Astrocyte (in vitro differentiated cells and primary cell): Measurements from ENCODE around the gene ACTL8. TPM values are rescaled to one million over a fixed set of nuclear protein-coding genes. Genes with fewer than 3 reads are reported as not detected.

Experiments
- DNase-seq: peaks from one replicate; pipeline ENCODE4 v3.0.0-alpha.2; 2010; ENCODE audit warnings: low read depth
- FAIRE-seq: peaks from 2 replicates; lab custom pipeline; 2011; peaks lifted over from hg19 to GRCh38; lab: Jason Lieb, UNC
- H2AFZ ChIP-seq: 2 replicates; pipeline ENCODE4 v1.6.0; 2012; ENCODE audit warnings: low read depth, low read length, inconsistent platforms
- H3K27ac ChIP-seq: 2 replicates; pipeline ENCODE4 v1.5.1; 2011; ENCODE audit warnings: low read depth, low read length, inconsistent platforms
- H3K27me3 ChIP-seq: 2 replicates; pipeline ENCODE4 v1.6.0; 2011; ENCODE audit warnings: low read length, inconsistent platforms; ENCODE audit not compliant: insufficient read depth
- H3K36me3 ChIP-seq: 2 replicates; pipeline ENCODE4 v1.5.1; 2011; ENCODE audit warnings: low read length, inconsistent platforms; ENCODE audit not compliant: insufficient read depth
- H3K4me1 ChIP-seq: 2 replicates; pipeline ENCODE4 v1.5.1; 2011; ENCODE audit warnings: low read length, inconsistent platforms; ENCODE audit not compliant: insufficient read depth
- H3K4me2 ChIP-seq: 2 replicates; pipeline ENCODE4 v1.6.0; 2012; ENCODE audit warnings: low read length, inconsistent platforms
- H3K4me3 ChIP-seq: 2 replicates; pipeline ENCODE4 v1.5.1; 2011; ENCODE audit warnings: low read depth, mild to moderate bottlenecking, low read length, inconsistent platforms; ENCODE audit not compliant: insufficient read depth
- H3K79me2 ChIP-seq: 2 replicates; pipeline ENCODE4 v1.6.0; 2012; ENCODE audit warnings: mild to moderate bottlenecking, low read length, inconsistent platforms; ENCODE audit not compliant: insufficient read depth
- H3K9ac ChIP-seq: 2 replicates; pipeline ENCODE4 v1.6.0; 2012; ENCODE audit warnings: mild to moderate bottlenecking, low read length, inconsistent platforms
- H3K9me3 ChIP-seq: 2 replicates; pipeline ENCODE4 v1.5.1; 2012; ENCODE audit warnings: low read depth, mild to moderate bottlenecking, low read length, inconsistent platforms; ENCODE audit not compliant: insufficient read depth
- H4K20me1 ChIP-seq: 2 replicates; pipeline ENCODE4 v1.6.0; 2012; ENCODE audit warnings: low read length, inconsistent platforms; ENCODE audit not compliant: insufficient read depth
- H3K27ac Mint-ChIP-seq: one replicate; pipeline ENCODE4 v1.8.0; 2021; ENCODE audit warnings: mild to moderate bottlenecking, mixed read lengths; ENCODE audit not compliant: unreplicated experiment
- H3K27me3 Mint-ChIP-seq: one replicate; pipeline ENCODE4 v1.8.0; 2021; ENCODE audit warnings: low read depth, mixed read lengths; ENCODE audit not compliant: unreplicated experiment
- H3K36me3 Mint-ChIP-seq: one replicate; pipeline ENCODE4 v1.8.0; 2021; ENCODE audit warnings: low read depth, mixed read lengths; ENCODE audit not compliant: unreplicated experiment
- H3K4me1 Mint-ChIP-seq: one replicate; pipeline ENCODE4 v1.8.0; 2021; ENCODE audit warnings: low read depth, mixed read lengths; ENCODE audit not compliant: unreplicated experiment
- H3K4me3 Mint-ChIP-seq: one replicate; pipeline ENCODE4 v1.8.0; 2021; ENCODE audit warnings: mild to moderate bottlenecking, moderate library complexity, mixed read lengths; ENCODE audit not compliant: unreplicated experiment
- H3K9me3 Mint-ChIP-seq: one replicate; pipeline ENCODE4 v1.8.0; 2021; ENCODE audit warnings: mild to moderate bottlenecking, mixed read lengths; ENCODE audit not compliant: unreplicated experiment
- EZH2 ChIP-seq: IDR thresholded peaks from 2 replicates; pipeline ENCODE4 v1.6.1; 2012; ENCODE audit warnings: mild to moderate bottlenecking, low read length, inconsistent platforms; ENCODE audit not compliant: insufficient read depth
- total RNA-seq: library from RNA; stranded (reverse); gene quantifications from 2 replicates; pipeline ENCODE4 v1.2.1, GENCODE V29; 2021
- TF ChIP-seq, protein P1 (sequence below): IDR thresholded peaks from 2 replicates; pipeline ENCODE4 v1.5.1; 2011; ENCODE audit warnings: low read depth, mild to moderate bottlenecking, inconsistent platforms, low read length, moderate library complexity; ENCODE audit not compliant: insufficient read depth

The ACTL8 gene
- total RNA-seq, 1 donor from 2014 or later: 2.0 TPM

- Histone ChIP-seq H3K27ac (peak overlapping the region; percentile 62), H3K36me3 (no peaks in the 10 kb centered on the region), H3K4me2 (peak overlapping the region; percentile 70), H4K20me1 (no peaks in the 10 kb centered on the region), H3K27me3 (no peaks in the 10 kb centered on the region), H3K9me3 (no peaks in the 10 kb centered on the region), H2AFZ (peak overlapping the region; percentile 20), H3K4me3 (no peak overlapping the region), H3K4me1 (peaks cover 26% of the 10 kb centered on the region), H3K9ac (peak overlapping the region; percentile 35), H3K79me2 (no peaks in the 10 kb centered on the region)
- Mint-ChIP-seq H3K27me3 (no peaks in the 10 kb centered on the region), H3K4me3 (no peak overlapping the region), H3K9me3 (peaks cover 5% of the 10 kb centered on the region), H3K4me1 (peaks cover 21% of the 10 kb centered on the region), H3K36me3 (no peaks in the 10 kb centered on the region), H3K27ac (peak overlapping the region; percentile 68)
- TF ChIP-seq, protein P1, sequence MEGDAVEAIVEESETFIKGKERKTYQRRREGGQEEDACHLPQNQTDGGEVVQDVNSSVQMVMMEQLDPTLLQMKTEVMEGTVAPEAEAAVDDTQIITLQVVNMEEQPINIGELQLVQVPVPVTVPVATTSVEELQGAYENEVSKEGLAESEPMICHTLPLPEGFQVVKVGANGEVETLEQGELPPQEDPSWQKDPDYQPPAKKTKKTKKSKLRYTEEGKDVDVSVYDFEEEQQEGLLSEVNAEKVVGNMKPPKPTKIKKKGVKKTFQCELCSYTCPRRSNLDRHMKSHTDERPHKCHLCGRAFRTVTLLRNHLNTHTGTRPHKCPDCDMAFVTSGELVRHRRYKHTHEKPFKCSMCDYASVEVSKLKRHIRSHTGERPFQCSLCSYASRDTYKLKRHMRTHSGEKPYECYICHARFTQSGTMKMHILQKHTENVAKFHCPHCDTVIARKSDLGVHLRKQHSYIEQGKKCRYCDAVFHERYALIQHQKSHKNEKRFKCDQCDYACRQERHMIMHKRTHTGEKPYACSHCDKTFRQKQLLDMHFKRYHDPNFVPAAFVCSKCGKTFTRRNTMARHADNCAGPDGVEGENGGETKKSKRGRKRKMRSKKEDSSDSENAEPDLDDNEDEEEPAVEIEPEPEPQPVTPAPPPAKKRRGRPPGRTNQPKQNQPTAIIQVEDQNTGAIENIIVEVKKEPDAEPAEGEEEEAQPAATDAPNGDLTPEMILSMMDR: no peak
- no peak for TF ChIP-seq EZH2
- FAIRE-seq: no peak
- peak; percentile 87 for DNase-seq
Measured at GRCh38 chr1:17865912-17866739, 111.0 kb downstream of the ACTL8 start.

DNA sequence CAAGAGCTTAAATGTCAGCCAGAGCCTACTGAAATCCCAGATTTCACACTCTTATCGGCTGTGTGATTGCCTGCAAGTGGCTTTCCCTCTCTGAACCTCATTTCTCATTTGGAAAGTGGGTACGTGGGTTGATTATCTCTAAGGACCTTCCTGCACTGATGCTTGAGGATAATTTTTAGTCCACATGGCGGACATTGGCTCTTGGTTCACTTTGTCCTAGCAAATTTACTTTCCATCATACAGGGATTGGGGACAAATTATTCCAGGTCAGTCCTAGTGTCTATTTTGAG lies 111.6 kb downstream of the ACTL8 start:
- H3K9ac ChIP-seq: no peak overlapping the region
- H3K27ac ChIP-seq: peak overlapping the region; percentile 62
- no peaks in the 10 kb centered on the region for H3K27me3 Mint-ChIP-seq
- H3K4me3 ChIP-seq: no peak overlapping the region
- H3K36me3 ChIP-seq: no peaks in the 10 kb centered on the region
- no peaks in the 10 kb centered on the region for H3K9me3 ChIP-seq
- H3K27ac Mint-ChIP-seq: no peak overlapping the region
- H3K9me3 Mint-ChIP-seq: peaks cover 5% of the 10 kb centered on the region
- H2AFZ ChIP-seq: no peak overlapping the region
- FAIRE-seq (peak; percentile 95), DNase-seq (no peak)
- H3K4me1 Mint-ChIP-seq: peaks cover 15% of the 10 kb centered on the region
- H3K36me3 Mint-ChIP-seq: no peaks in the 10 kb centered on the region
- no peaks in the 10 kb centered on the region for H3K79me2 ChIP-seq
- H3K27me3 ChIP-seq: no peaks in the 10 kb centered on the region
- H4K20me1 ChIP-seq: no peaks in the 10 kb centered on the region
- peaks cover 20% of the 10 kb centered on the region for H3K4me1 ChIP-seq
- TF ChIP-seq EZH2: no peak
- TF ChIP-seq, protein P1: no peak
- no peak overlapping the region for H3K4me3 Mint-ChIP-seq
- H3K4me2 ChIP-seq: peak overlapping the region; percentile 70

DNA sequence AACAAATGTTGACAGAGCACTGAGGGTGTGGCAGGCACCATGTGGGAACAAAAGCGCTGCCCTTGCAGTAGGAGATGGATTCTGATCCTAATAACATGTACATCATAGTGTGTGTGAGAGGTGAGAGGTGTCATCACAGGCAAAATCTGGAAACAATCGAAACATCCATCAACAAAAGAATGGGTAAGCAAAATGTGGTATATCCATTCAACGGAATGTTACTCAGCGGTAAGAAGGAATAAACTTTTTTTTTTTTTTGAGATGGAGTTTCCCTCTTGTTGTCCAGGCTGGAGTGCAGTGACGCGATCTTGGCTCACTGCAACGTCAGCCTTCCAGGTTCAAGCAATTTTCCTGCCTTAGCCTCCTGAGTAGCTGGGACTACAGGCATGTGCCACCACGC lies 112.3 kb downstream of the ACTL8 start:
- Mint-ChIP-seq H3K27me3 (no peaks in the 10 kb centered on the region), H3K36me3 (no peaks in the 10 kb centered on the region), H3K27ac (no peak overlapping the region), H3K9me3 (peaks cover 5% of the 10 kb centered on the region), H3K4me1 (peaks cover 10% of the 10 kb centered on the region), H3K4me3 (no peak overlapping the region)
- Histone ChIP-seq H3K9ac (no peak overlapping the region), H3K4me1 (peaks cover 14% of the 10 kb centered on the region), H4K20me1 (no peaks in the 10 kb centered on the region), H3K27ac (no peak overlapping the region), H3K9me3 (no peaks in the 10 kb centered on the region), H2AFZ (no peak overlapping the region), H3K4me3 (no peak overlapping the region), H3K27me3 (no peaks in the 10 kb centered on the region), H3K36me3 (no peaks in the 10 kb centered on the region), H3K4me2 (no peak overlapping the region), H3K79me2 (no peaks in the 10 kb centered on the region)
- no peak for DNase-seq
- TF ChIP-seq, protein P1: no peak
- no peak for TF ChIP-seq EZH2
- FAIRE-seq: no peak
